H1 (cell line): Measurements from ENCODE around the gene PCDHB16. TPM values are rescaled to one million over a fixed set of nuclear protein-coding genes. Genes with fewer than 3 reads are reported as not detected.
"Not testable (repeated sequence)": the region's sequence is repeated elsewhere in the genome, so short reads cannot be mapped to it uniquely, and the experiment has no call there.

Experiments
- CTCF ChIA-PET: fragments of 300-600 bp; sonication (Branson Sonifier 250); formaldehyde crosslinking; loops from one replicate; lab custom pipeline; 2021; ENCODE audit not compliant: partially characterized antibody; lab: Charles Lee
- POLR2A ChIA-PET: fragments of 300-600 bp; sonication (Branson Sonifier 250); formaldehyde crosslinking; loops from one replicate; lab custom pipeline; 2021; ENCODE audit warnings: inconsistent platforms; ENCODE audit not compliant: partially characterized antibody; lab: Charles Lee
- DNase-seq, 2 experiments: peaks; one replicate each; pipeline versions ENCODE4 v3.0.0 to v3.0.0-alpha.2; 2010 to 2022; ENCODE audit warnings: low spot score in 2 of 2, low read depth in 1 of 2, mixed read lengths in 1 of 2
- FAIRE-seq: peaks from 2 replicates; lab custom pipeline; 2011; peaks lifted over from hg19 to GRCh38; lab: Jason Lieb, UNC
- H2AFZ ChIP-seq: 2 replicates; pipeline ENCODE4 v1.8.1; 2012; ENCODE audit warnings: low read length, inconsistent platforms
- H2AK5ac ChIP-seq: 2 replicates; pipeline ENCODE4 v1.6.1; 2013; ENCODE audit warnings: low read depth, low read length
- H2BK120ac ChIP-seq: replicated peaks from 2 replicates; pipeline ENCODE3; 2013; ENCODE audit warnings: low read depth, low read length, inconsistent platforms
- H2BK12ac ChIP-seq: 2 replicates; pipeline ENCODE4 v1.6.1; 2013; ENCODE audit warnings: low read depth, low read length
- H2BK15ac ChIP-seq: 2 replicates; pipeline ENCODE4 v1.6.1; 2013; ENCODE audit warnings: low read length
- H2BK20ac ChIP-seq: 2 replicates; pipeline ENCODE4 v1.6.1; 2013; ENCODE audit warnings: low read length
- H2BK5ac ChIP-seq: 2 replicates; pipeline ENCODE4 v1.6.1; 2013; ENCODE audit warnings: low read depth, low read length
- H3K14ac ChIP-seq: 2 replicates; pipeline ENCODE4 v1.6.1; 2013; ENCODE audit warnings: inconsistent platforms; ENCODE audit not compliant: insufficient read length
- H3K18ac ChIP-seq: 2 replicates; pipeline ENCODE4 v1.6.1; 2013; ENCODE audit warnings: low read length; ENCODE audit errors: extremely low read depth
- H3K23ac ChIP-seq: 2 replicates; pipeline ENCODE4 v1.6.1; 2013; ENCODE audit warnings: inconsistent platforms; ENCODE audit not compliant: insufficient read length
- H3K23me2 ChIP-seq: 2 replicates; pipeline ENCODE4 v1.6.1; 2013; ENCODE audit warnings: low read depth, low read length
- H3K27ac ChIP-seq: 2 replicates; pipeline ENCODE4 v1.6.1; 2011; ENCODE audit warnings: low read depth, low read length, inconsistent platforms
- H3K27me3 ChIP-seq, 4 experiments: replicated peaks in 1 of 4; 1 replicate in 1 of 4; 2 replicates in 3 of 4; pipeline versions ENCODE4 v1.6.1 to v1.8.1; 2011 to 2013; ENCODE audit warnings: low read length in 3 of 4, mild to moderate bottlenecking in 3 of 4, inconsistent platforms in 2 of 4, mixed read lengths in 2 of 4, moderate library complexity in 1 of 4; ENCODE audit not compliant: control insufficient read depth in 3 of 4, insufficient read depth in 3 of 4; ENCODE audit errors: extremely low read depth in 1 of 4
- H3K36me3 ChIP-seq, 4 experiments: 2 replicates each; pipeline versions ENCODE4 v1.6.1 to v1.8.1; 2011 to 2013; ENCODE audit warnings: mild to moderate bottlenecking in 4 of 4, low read length in 3 of 4, moderate library complexity in 2 of 4, control low read depth in 1 of 4, inconsistent platforms in 1 of 4; ENCODE audit not compliant: insufficient read depth in 4 of 4, control insufficient read depth in 2 of 4
- H3K4ac ChIP-seq: replicated peaks from 2 replicates; pipeline ENCODE3; 2013; ENCODE audit warnings: low read length, low read depth, mixed read lengths, inconsistent platforms; ENCODE audit not compliant: insufficient read length
- H3K4me1 ChIP-seq, 4 experiments: replicated peaks in 1 of 4; 1 replicate in 1 of 4; 2 replicates in 3 of 4; pipeline versions ENCODE4 v1.6.1 to v1.8.1; 2011 to 2013; ENCODE audit warnings: low read length in 3 of 4, inconsistent platforms in 2 of 4, mixed read lengths in 1 of 4; ENCODE audit not compliant: insufficient read depth in 4 of 4, control insufficient read depth in 3 of 4
- H3K4me2 ChIP-seq, 2 experiments: 2 replicates each; pipeline versions ENCODE4 v1.6.1 to v1.8.1; 2011 to 2013; ENCODE audit warnings: low read depth in 2 of 2, low read length in 2 of 2, control low read depth in 1 of 2, inconsistent platforms in 1 of 2, mild to moderate bottlenecking in 1 of 2; ENCODE audit not compliant: insufficient read depth in 1 of 2
- H3K4me3 ChIP-seq, 4 experiments: fragments of 200-600, 300-600 bp in 1 of 4; sonication (generic), shearing (Covaris generic), sonication (Bioruptor Twin) in 1 of 4; 2 replicates each; pipeline versions ENCODE4 v1.5.1 to v1.8.1; 2011 to 2016; ENCODE audit warnings: low read length in 4 of 4, low read depth in 3 of 4, control low read depth in 2 of 4, inconsistent platforms in 2 of 4, mild to moderate bottlenecking in 2 of 4, mixed read lengths in 1 of 4, moderate library complexity in 1 of 4; ENCODE audit not compliant: insufficient read depth in 2 of 4; ENCODE audit errors: extremely low read depth in 1 of 4
- H3K56ac ChIP-seq: replicated peaks from 2 replicates; pipeline ENCODE3; 2013; ENCODE audit warnings: low read depth, mild to moderate bottlenecking, mixed read lengths, low read length, inconsistent platforms; ENCODE audit not compliant: insufficient read length
- H3K79me1 ChIP-seq: 2 replicates; pipeline ENCODE4 v1.6.1; 2013; ENCODE audit warnings: low read depth, low read length, control low read depth
- H3K79me2 ChIP-seq, 2 experiments: 2 replicates each; pipeline versions ENCODE4 v1.6.1 to v1.8.1; 2012 to 2013; ENCODE audit warnings: low read length in 2 of 2, mild to moderate bottlenecking in 2 of 2, inconsistent platforms in 1 of 2; ENCODE audit not compliant: insufficient read depth in 2 of 2, control insufficient read depth in 1 of 2
- H3K9ac ChIP-seq, 4 experiments: replicated peaks in 1 of 4; 1 replicate in 1 of 4; 2 replicates in 3 of 4; pipeline versions ENCODE4 v1.6.1 to v1.8.1; 2011 to 2013; ENCODE audit warnings: low read depth in 3 of 4, low read length in 3 of 4, control low read depth in 2 of 4, mild to moderate bottlenecking in 2 of 4, moderate library complexity in 2 of 4, inconsistent platforms in 1 of 4; ENCODE audit errors: extremely low read depth in 1 of 4
- H3K9me3 ChIP-seq, 2 experiments: 2 replicates each; pipeline versions ENCODE4 v1.6.1 to v1.8.1; 2012 to 2013; ENCODE audit warnings: mild to moderate bottlenecking in 2 of 2, moderate library complexity in 2 of 2, control low read depth in 1 of 2, inconsistent platforms in 1 of 2, low read depth in 1 of 2, low read length in 1 of 2, mixed read lengths in 1 of 2; ENCODE audit not compliant: insufficient read depth in 2 of 2
- H4K20me1 ChIP-seq, 2 experiments: replicated peaks in 1 of 2; 2 replicates each; pipeline versions ENCODE3 to v1.8.1; 2011 to 2013; ENCODE audit warnings: inconsistent platforms in 2 of 2, low read length in 2 of 2, mild to moderate bottlenecking in 1 of 2; ENCODE audit not compliant: insufficient read depth in 2 of 2, control insufficient read depth in 1 of 2
- H4K5ac ChIP-seq: 2 replicates; pipeline ENCODE4 v1.6.1; 2013; ENCODE audit warnings: low read length, low read depth, mixed read lengths, inconsistent platforms; ENCODE audit not compliant: insufficient read length
- H4K8ac ChIP-seq: 2 replicates; pipeline ENCODE4 v1.8.0; 2013; ENCODE audit warnings: mild to moderate bottlenecking, moderate library complexity, low read length, inconsistent platforms; ENCODE audit not compliant: insufficient read depth; ENCODE audit errors: extremely low read depth
- H4K91ac ChIP-seq: replicated peaks from 2 replicates; pipeline ENCODE3; 2013; ENCODE audit warnings: low read length, mixed read lengths, inconsistent platforms; ENCODE audit not compliant: insufficient read length
- CTCF ChIP-seq, 3 experiments: IDR thresholded peaks; 1 replicate in 2 of 3; 2 replicates in 1 of 3; pipeline versions ENCODE4 v1.5.1 to v1.6.1; 2011; ENCODE audit warnings: low read length in 3 of 3, mild to moderate bottlenecking in 3 of 3, inconsistent platforms in 2 of 3, low read depth in 1 of 3, moderate library complexity in 1 of 3; ENCODE audit not compliant: insufficient read depth in 1 of 3; ENCODE audit errors: control extremely low read depth in 1 of 3
- RAD21 ChIP-seq, 2 experiments: IDR thresholded peaks in 1 of 2; conservative IDR thresholded peaks in 1 of 2; 2 replicates each; pipeline ENCODE4 v1.6.1; 2011; ENCODE audit warnings: low read depth in 2 of 2, low read length in 2 of 2, improper control_type of control experiment in 1 of 2, inconsistent platforms in 1 of 2, mild to moderate bottlenecking in 1 of 2, moderate library complexity in 1 of 2
- WGBS, 2 experiments: shearing (Covaris generic) in 1 of 2; methylation state at CpG; one replicate each; pipeline versions ENCODE4 v1.1.6 to v1.1.7; 2013 to 2015; ENCODE audit warnings: low lambda C conversion rate in 2 of 2, mixed read lengths in 2 of 2, inconsistent platforms in 1 of 2, low coverage in 1 of 2, missing lambda C conversion rate in 1 of 2; ENCODE audit not compliant: insufficient replicate concordance in 2 of 2, insufficient coverage in 1 of 2, insufficient read length in 1 of 2; ENCODE audit errors: extremely low coverage in 1 of 2, missing lambda C conversion rate in 1 of 2; 5-methylcytosine and 5-hydroxymethylcytosine counted together
- polyA plus RNA-seq, 7 experiments: library from polyadenylated mRNA; depleted of rRNA in 3 of 7; stranded (reverse) in 5 of 7; unstranded in 2 of 7; fragments of >200 nt in 5 of 7; fragments of 200-250 nt in 2 of 7; gene quantifications; 1 replicate in 5 of 7; 2 replicates in 1 of 7; 4 replicates in 1 of 7; pipeline versions ENCODE4 v1.2.1 to v1.2.3, GENCODE V29; 2011 to 2013; ENCODE audit warnings: missing spikeins in 2 of 7, mixed read lengths in 2 of 7
- total RNA-seq: library from RNA; stranded (reverse); fragmentation: NEBNext Ultra II Directional; extraction: Animal tissue kit (Norgen Biotek cat#: 25700); gene quantifications from 2 replicates; pipeline ENCODE4 v1.2.1, GENCODE V29; 2021

PCDHB16 gene
- total and polyA plus RNA-seq, 2 of the 8 experiments (the other 6 are each of a cell fraction or from before 2014, with no cell fraction given), result 2.2 to 5.2 TPM

GRCh38 chr5:141213656-141214339 lies 31.6 kb downstream of the PCDHB16 start, which contains the start of gene PCDHB13:
PCDHB13 (plus strand) TSS chr5:141213919; CDS start chr5:141214124, 205 bp downstream.
- peaks cover 7 to 28% of the 10 kb centered on the region in 2 experiments; a peak in 3 of 4 replicates for H3K9me3 ChIP-seq
- TF ChIP-seq CTCF (IDR thresholded peaks at IDR 0.05; ENCODE audit: control extremely low read depth in 1 of 3, insufficient read depth in 1 of 3, low read depth in 1 of 3, low read length in 3 of 3) (peak; percentile 3 to 51 (median 42)), RAD21 (IDR thresholded peaks at IDR 0.05 in 1 of 2, conservative IDR thresholded peaks at IDR 0.05 in 1 of 2; ENCODE audit: low read depth in 2 of 2, low read length in 2 of 2) (peak; percentile 52 to 60)
- TF ChIP-seq, all 59 proteins: peak for 2; not testable (repeated sequence) for 57
- not testable (repeated sequence) for H3K4me2 ChIP-seq, H3K4me1 ChIP-seq, H3K14ac ChIP-seq, H4K8ac ChIP-seq, H4K5ac ChIP-seq, H2BK120ac ChIP-seq, H3K79me2 ChIP-seq, H3K79me1 ChIP-seq, H3K9ac ChIP-seq, H2AFZ ChIP-seq, H2AK5ac ChIP-seq, H3K36me3 ChIP-seq, H2BK15ac ChIP-seq, DNase-seq, H3K56ac ChIP-seq, H3K23me2 ChIP-seq, H3K27me3 ChIP-seq, H3K23ac ChIP-seq, H3K27ac ChIP-seq, H2BK20ac ChIP-seq, H3K18ac ChIP-seq, H4K91ac ChIP-seq, H3K4ac ChIP-seq, H4K20me1 ChIP-seq, H2BK5ac ChIP-seq, H2BK12ac ChIP-seq
- peak; percentile 96 for FAIRE-seq
- WGBS, 2 experiments, result 50% methylated on average over 13 of the region's 18 CpGs; no CpG with 5 or more reads in 1 of the 2 experiments
- CTCF ChIA-PET, result interaction anchor here (0.6 to 2.9 kb wide), 27 partner anchors 10 to 344 kb away, joined by 3 to 21 read pairs (median 3); partner anchors contain the start of genes PCDHB11, PCDHB14, PCDHB15 and PCDHB16
- POLR2A ChIA-PET, result interaction anchor here (0.6 kb wide), 1 partner anchor 362 kb away, joined by 3 read pairs; no protein-coding TSS in a partner anchor
- H3K4me3 ChIP-seq, result peak within 1 kb of the TSS in 1 of 4 experiments; percentile 34; a peak in 2 of 8 replicates
